GM21528 (cell line): ENCODE results near the gene ANKRD60.

ENCODE experiments used
- ATAC-seq: cut with Tn5 transposase; IDR thresholded peaks from one replicate; pipeline ENCODE4 v1.9.1; 2021; ENCODE audit warnings: mild to moderate bottlenecking, moderate library complexity; ENCODE audit not compliant: unreplicated experiment, low FRiP score

Gene ANKRD60

DNA sequence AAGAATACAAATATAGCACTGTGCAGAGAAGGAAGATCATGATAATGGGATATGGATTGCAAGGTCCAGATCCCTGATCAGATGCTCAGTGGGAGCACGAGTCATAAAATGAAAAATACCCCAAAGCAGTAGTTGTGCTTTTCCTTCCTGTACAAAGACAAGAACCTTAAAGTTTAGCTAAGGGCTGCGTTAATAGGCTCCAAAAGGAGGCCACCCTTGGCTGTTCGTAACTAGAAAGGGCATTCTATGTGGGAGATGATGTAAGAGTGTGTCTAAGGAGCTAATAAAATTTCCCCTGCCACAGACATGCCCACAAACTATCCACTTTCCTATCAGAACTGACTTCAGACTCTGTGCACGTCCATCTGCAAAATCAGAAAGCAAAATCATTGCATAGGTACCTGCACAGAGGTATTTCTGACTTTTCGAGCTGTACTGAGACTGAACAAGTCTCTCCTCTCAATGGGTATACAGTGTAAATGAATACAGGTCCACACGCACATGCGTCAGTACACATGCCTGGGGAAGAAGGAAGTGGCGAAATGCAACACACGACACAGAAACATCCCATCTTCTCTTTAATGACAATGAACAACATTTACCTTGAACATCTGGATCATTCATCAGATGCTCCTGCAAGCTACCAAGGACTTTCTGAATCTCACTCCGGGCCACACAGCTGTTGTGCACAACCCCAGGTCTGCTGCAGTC, 16.9 kb upstream of the ANKRD60 start:
- ATAC-seq: no peak

DNA sequence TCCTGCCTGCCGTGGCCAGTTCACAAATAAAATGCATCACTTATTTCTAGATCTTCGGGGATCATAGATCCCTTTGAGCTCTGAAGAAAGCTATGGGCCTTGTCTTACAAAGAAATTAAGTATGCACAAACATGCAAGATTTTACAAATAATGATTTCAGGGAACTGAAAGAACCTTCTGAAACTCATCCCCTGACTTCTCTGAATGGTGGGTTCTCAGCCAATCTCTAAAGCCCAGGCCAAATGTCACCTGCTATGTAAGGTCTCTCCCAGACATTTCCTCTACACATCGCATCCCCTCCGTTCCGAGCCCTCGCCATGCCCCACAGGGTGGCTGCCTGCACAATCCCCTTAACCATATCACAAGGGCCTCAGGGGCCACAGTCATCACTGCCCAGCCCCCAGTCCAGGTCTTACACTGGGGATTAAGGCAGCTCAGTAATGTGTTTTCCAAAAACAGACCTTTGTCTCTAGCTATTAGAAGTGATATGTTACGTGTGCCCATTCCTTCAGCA, 16.1 kb upstream of the ANKRD60 start:
- no peak for ATAC-seq

DNA sequence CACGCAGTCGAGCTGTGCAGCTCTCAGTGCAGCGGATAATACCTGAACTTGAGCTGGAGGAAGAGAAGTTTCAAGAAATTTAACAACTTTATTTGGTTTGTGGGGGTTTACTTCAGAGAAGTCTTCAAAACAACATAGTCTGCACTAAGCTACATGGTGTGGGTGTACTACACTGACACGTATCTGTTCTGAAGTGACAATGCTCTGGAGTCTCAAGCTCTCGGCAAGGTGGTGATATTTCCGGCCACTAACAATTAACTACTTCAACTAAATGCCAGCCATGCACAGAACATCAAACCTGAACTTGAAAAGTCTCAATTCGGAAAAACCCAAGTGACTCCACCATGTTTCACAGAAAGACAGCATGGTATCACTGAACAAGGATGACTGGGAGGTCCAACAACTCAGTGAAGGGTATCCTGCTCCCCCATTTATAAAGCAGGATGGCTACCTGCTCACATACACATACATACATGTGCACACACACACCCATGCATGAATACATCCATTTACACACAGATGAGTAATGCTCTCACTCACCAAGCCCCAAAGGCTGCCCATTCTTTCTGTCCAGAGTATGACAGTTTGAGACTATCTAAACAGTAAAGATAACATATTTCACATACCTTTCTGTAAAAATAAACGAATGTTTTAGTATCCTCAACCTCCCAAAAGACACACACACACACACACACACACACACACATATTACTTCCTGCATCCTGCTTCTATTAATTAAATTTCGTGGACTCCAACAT, 15.4 kb upstream of the ANKRD60 start:
- no peak for ATAC-seq

DNA sequence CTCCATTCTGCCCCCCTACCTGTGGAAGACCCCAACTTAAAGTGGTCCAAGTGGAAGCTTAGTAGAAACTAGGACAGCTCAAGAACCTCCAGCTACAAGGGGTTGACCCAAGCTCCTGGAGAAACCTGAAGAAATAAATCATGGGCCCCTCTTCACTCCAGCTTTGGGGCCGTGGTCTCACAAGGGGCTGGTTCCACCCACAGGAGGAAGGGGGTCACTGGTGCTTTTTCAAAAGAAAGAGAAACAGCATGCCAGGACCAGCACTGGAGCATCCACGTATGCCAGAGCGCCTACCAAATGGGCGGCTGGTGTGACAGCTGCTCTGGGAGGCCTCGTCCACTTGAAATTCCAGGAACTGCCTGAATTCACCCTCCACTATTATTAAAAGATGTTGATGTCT, 14.4 kb upstream of the ANKRD60 start:
- no peak for ATAC-seq

DNA sequence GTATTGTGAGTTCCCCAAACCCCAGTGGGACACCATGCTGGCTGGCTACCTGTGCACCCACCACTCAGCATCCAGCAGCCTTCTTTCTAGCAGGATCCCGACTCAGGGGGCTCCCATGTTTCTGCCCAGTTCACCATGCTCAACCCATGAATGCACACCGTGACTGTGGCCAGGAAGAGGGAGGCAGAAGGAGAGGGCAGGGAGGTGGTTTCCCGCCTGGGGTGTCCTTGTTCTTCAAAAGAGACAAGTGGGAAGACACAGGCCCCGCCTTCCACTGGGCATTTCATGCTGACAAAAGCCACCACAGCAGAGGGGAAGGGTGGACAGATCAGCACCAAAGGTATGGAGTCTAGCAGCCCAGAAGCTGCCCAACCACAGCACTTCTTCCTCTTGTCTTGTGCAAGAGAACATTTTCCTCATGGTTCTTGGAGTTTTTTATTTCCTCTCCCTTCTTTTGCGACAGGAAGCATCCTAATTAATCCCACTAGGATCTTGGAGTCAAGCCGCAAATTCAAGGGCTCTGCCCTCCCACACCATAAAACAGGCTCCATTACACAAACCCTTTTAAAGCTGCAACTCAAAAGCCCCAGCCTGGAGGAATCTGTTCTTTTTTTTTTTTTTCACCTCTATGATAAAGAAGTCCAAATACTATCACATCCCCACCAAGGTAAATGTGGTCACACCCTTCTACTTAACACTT, 13.5 kb upstream of the ANKRD60 start:
- ATAC-seq: no peak

DNA sequence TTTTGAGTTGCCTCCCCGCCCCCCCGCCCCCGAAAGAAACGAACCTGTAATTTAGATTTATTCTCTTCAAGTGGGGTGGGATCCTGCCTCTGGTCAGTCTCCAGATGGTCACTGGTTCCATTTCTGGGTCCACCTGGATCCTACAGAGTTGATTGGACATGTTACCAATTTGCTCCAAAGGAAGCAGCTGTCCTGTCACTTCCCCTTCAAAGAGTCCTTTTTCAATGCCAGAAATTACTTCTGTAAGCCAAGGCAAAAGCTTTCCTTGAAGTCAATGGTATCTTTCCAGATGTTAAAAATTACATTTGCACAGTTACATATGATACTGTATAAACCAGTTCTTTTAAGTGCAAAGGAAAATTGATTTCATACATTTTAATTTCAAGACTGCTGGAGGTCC, 12.0 kb upstream of the ANKRD60 start:
- ATAC-seq: no peak

DNA sequence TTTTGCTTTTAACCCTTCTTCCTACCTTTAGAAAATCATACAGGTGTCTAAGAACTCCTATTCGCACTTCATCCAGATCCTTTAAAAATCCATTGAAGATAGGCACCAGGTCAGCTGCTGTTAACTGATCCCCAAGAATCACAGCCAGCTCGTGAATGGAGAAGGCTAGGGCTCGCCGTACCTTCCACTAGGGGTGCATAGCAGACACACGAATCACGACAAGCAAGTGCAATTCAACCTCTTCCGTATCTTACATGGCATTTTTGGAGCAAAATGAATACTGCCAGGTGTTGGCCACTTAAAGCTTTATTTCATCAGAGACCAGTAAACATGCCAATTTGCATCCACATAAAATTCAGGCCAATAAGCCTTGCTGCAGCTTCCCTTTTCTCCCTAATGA, 10.8 kb upstream of the ANKRD60 start:
- ATAC-seq: no peak

DNA sequence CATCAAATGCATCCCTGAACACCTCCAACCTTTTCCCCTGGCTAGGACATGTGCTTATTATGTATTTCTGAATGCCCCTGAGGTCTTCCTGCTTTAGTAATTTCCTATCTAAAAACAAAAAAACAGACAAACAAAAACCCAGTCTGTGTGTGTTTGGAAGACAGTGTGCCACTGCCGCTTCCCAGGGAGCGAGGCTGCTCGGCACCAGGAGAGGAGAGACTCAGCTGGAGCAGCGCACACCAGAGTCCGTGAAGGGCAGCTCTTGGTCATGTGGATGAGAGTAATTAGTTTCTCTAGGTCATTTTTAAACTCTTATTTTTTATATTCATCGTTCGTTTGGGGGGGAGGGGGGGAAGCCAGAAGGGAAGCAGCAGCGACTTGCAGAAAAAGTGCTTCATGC, 10.0 kb upstream of the ANKRD60 start:
- ATAC-seq: no peak

DNA sequence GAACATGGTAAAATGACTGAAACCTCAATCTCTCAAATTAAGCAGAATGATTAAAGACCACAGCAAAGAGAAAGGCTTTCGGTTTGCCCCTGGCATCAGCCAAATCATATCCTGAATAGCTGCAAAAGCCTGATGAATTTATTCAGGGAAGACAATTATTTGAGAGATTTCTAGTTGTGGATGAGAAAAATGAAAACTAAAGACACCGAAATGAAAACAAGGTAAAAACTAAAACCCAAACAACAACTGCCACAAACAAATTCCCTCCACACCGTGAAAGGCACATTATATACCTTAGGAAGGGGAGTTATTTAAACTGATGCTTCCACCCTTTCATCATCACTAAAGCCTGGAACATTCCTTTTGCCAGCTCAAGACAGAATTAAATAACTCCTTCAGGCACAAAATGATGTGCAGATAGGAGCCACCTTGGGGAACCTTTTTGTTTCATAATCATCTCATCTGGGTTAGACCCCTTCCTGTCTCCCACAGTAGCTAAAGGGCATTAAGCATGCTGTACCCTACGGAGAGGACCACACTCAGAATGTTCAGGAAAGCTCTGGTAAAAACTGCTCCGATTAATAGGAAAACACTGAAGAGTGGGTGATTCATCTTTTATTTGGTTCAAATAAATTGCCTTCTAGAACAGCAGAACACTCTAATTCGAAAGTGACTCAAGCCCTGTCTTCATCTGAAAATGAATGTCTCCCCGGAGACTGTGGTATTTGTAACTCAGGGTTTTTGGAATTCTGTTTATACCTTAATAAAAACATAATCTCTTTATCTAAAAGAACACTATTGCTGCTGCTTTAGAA, 9.1 kb upstream of the ANKRD60 start:
- no peak for ATAC-seq

DNA sequence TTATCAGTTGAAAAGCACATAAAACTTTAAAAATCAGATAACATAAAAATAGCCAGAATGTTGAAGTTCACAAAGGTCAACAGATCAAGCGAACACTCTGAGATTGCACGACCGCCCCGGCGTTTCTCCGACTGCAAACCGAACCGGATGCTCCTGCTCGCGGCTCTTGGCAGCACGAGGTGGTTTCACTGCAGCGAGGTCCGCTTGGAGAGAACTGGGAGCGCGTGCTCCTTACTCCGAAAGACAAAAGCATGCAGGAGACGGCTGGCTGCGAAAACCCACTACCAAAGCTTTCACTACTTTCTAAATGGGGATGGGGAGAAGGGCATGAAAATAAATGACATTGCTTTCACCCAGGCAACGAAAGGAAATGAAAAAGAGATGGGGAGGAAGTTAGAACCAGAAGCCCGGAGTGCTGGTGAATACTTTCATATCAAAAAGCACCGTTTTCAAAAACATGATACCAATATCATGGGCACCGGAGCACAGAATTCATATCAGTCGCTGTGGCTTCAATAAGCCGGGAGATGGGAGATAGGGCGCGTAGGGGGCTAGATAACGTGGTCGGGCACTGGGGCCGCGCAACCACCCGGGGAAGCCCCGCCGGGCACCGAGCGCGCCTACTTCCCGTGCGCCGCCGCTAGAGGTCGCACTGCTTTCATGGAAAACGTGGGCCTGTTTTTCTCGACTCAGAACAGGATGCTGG, 8.3 kb upstream of the ANKRD60 start:
- peak; percentile 79 for ATAC-seq

DNA sequence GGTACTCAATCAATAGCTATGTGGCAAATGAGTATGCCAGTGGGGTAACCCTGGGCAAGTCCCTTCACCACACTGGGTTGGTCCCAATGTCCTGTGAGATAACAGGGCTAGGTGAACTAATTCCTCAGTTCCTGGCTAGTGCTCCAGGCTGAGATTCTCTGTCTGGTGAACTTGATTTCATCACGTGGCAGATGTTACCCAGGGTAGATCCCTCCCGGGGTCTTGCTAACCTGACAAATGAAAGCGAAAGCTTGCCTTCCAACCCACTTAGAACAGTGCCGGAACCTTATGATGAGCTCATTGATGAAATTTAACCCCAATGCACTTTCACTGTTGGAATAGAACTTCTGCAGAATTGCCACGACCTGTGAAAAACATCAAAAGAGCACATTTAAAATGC, 6.6 kb upstream of the ANKRD60 start:
- ATAC-seq: no peak

DNA sequence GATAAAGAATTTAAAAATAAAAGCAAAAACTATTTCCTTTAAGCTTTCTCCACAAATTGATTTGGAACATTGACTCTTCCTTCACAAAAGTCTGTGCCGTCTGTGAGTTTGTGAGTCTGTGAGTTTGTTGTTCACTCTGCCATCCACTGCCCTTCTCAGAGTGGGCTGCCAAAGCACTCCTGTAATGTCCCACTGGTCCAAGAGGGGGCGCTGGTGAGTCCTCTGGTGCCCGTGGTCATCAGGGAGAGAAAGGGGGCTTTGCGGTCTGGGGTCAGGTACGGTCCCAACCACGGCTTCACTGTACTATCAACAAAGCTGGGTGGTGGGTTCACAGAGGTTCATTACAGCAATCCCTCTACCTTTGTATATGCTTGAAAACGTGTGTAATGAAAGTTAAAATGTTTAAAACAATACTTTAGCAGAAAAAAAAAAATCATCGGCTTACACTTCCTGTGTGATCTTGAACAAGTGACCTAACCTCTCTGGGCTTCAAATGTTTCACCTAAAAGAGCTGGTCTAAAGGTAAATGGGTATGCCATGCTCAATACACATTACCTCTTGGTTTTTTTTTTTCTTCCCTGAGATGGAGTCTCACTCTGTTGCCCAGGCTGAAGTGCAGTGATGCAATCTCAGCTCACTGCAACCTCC, 5.6 kb upstream of the ANKRD60 start:
- no peak for ATAC-seq

DNA sequence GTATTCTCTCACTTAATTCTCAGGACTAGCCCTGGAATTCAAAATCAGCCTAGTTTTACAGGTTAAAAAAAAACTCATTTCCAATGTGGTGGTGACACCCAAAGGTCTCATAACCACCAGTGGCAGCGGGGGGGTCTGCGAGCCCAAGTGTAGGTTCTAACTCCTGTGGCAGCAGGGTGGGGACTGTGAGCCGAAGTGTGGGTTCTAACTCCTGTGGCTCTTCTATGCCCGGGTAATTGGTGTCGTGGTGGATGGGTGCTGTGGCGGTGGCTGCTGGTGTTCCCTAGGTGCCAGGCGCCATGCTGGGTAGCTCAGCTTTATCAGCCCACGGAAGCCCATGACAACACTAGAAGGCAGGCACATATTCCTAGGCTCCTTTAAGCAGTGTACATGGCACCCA, 4.9 kb upstream of the ANKRD60 start:
- ATAC-seq: no peak

DNA sequence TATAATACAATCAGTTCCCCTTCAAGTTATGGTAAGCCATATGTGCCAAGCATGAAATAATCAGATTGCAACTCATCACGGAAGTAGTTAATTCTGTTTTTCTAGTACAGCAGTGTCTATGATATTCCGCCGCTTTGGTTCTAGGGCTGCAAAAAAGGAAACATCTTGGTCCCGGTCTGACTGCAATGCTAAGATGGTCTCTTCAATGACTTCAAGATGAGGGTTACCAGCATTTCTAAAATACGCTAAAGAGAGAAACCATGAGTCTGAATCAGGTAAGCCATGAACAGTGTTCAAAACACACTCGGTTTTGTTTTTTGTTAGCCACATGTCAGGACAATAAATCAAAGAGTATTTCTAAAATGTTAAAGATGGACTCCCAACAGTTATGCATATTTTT, 3.2 kb upstream of the ANKRD60 start:
- no peak for ATAC-seq

DNA sequence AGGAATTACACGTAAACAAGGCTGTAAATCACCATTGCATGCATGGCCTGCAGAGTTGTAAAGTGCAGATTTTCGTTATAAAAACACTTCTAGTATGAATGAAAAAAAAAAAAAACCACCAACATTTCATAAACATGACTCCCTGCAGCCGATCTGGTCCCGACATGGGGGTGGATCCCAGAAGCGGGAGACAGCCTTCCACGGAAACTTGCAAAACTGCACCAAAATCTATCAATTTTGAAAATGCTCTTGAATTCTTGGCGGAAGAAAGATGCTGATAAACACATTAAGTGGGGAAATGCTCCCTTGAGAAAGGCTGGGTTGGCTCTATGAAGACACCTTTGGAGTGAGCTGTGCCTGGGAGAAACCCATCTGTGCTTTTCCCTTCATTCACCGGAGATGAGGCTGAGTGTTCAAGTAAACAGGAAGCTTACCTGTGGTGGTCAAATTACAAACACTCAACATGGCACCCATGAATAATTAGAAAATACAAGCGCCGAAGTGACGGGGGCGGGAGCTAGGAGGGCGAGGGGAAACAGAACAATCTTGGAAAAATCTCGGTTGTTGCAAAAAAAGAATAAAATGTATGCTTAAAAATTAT, 845 bp upstream of the ANKRD60 start:
- no peak for ATAC-seq

DNA sequence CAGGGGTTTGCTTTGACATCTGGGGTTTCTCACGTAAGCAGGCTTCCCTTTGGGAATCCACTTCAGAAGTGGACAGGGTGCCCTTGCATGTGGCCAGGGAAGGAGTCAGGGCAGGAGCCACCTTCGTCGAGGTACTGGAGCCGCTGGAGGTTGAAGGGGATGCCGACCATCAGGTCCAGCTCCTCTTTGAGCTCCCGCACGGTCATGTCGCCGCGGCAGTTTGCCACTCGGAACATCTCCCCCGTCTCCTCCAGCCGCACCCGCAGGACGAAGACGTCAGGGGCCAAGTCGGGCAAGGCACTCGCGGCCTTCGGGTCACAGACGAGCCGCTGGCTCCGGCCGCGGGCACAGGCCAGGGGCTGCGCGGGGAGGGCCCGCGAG, 360 bp downstream of the ANKRD60 start:
- no peak for ATAC-seq

DNA sequence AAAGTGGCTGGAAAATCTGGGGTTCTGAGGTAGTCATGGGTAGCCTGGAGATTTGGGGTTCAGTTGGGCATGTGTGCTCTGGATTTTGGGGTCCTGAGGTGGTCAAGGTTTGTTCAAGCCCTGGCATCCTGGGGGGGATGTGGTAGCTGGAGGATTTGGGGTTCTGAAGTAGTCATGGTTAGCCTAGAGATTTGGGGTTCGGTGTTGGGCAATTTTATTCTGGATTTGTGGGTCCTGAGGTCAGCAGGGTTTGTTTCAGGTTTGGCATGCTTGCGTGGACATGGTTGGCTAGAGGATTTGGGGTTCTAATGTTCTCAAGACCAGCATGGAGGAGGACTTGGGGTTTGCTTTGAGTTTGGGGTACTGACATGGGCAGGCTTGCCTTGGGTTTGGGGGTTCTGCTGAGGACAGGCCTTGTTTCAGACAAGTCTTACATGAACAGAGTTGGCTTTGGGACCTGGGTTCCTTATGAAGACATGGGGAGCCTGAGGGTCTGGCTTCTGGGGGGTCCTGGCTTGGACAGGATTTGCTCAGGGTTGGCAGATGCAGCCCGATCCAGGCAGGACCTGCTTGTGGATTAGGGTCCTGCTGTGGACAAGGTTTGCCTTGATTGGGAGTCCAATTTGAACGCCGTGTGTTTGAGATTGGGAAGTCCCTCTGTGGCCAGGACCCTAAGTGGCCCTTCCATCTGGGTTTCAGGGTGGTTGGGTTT, 906 bp downstream of the ANKRD60 start:
- ATAC-seq: no peak

DNA sequence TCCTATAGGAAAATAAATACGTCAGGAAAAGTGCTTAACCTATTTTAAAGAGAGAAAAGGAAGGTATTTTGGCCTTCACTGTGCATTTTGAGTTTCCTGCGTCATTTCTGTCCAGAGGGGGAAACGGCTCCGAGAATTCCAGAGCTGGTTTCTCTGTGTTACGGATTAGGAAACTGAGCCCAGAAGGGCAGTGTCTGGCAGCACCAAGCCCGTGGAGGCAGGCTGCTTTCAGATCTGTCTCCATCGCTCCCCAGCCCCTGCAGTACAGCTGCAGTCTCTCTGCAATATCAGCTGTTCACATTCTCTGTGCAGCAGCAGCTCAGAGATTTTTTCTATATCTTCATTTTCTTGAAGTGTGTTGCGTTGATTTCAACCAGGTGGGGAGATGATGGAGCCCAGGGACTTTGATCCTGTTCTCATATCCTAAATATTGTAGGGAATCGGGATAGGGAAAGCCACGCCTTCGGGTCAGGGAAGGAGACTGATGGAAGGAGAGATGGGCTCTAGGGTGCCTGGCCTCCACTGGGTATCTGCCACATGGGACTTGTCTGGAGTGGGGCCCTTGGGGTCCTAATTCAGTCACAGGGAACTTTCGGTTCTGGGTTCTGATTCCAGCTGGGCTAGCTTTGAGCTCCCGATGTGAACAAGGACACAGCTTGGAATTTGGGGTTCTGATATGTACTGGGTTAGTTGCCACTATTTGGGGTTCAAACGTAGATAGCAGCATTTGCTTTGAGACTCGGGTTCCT, 2.8 kb downstream of the ANKRD60 start:
- ATAC-seq: no peak
